Endothelial cell of umbilical vein (primary cell): ENCODE results near the gene PYGB. TPM values are rescaled to one million over a fixed set of nuclear protein-coding genes. Genes with fewer than 3 reads are reported as not detected.

Experiments used
- BruUV-seq: library from RNA; stranded (reverse); fragments of 400-500 nt; replicated peaks from 2 replicates; lab custom pipeline; 2021; lab: Mats Ljungman, UMichigan
- CTCF ChIA-PET: fragments of 300-600, 350-600 bp; sonication (Branson Sonifier 250); formaldehyde crosslinking; loops from one replicate; lab custom pipeline; 2021; ENCODE audit warnings: antibody characterized with exemption, inconsistent platforms; lab: Charles Lee
- POLR2A ChIA-PET: fragments of 300-600, 350-600 bp; sonication (Branson Sonifier 250); formaldehyde crosslinking; loops from one replicate; lab custom pipeline; 2021; ENCODE audit warnings: antibody characterized with exemption, inconsistent platforms; lab: Charles Lee
- DNase-seq: peaks from one replicate; pipeline ENCODE4 v3.0.0-alpha.2; 2011; ENCODE audit warnings: low read depth, low spot score
- FAIRE-seq: peaks from 2 replicates; lab custom pipeline; 2011; peaks lifted over from hg19 to GRCh38; lab: Jason Lieb, UNC
- H2AFZ ChIP-seq: 2 replicates; pipeline ENCODE4 v1.6.0; 2012; ENCODE audit warnings: low read depth, low read length, control low read depth, inconsistent platforms
- H3K27ac ChIP-seq: 2 replicates; pipeline ENCODE4 v1.5.1; 2011; ENCODE audit warnings: low read depth, mild to moderate bottlenecking, control low read depth, low read length, moderate library complexity; ENCODE audit not compliant: insufficient read depth
- H3K27me3 ChIP-seq, 2 experiments: 2 replicates each; pipeline versions ENCODE4 v1.6.0 to v1.6.1; 2011; ENCODE audit warnings: low read length in 2 of 2, mixed read lengths in 1 of 2; ENCODE audit not compliant: control insufficient read depth in 2 of 2, insufficient read depth in 2 of 2
- H3K36me3 ChIP-seq, 2 experiments: 2 replicates in 1 of 2; 3 replicates in 1 of 2; pipeline ENCODE4 v1.5.1; 2011; ENCODE audit warnings: low read length in 2 of 2, mild to moderate bottlenecking in 1 of 2, moderate library complexity in 1 of 2; ENCODE audit not compliant: control insufficient read depth in 2 of 2, insufficient read depth in 2 of 2; ENCODE audit errors: extremely low read depth in 1 of 2
- H3K4me1 ChIP-seq: 3 replicates; pipeline ENCODE4 v1.5.1; 2011; ENCODE audit warnings: mild to moderate bottlenecking, low read length; ENCODE audit not compliant: control insufficient read depth, insufficient read depth; ENCODE audit errors: extremely low read depth
- H3K4me2 ChIP-seq: 2 replicates; pipeline ENCODE4 v1.6.1; 2011; ENCODE audit warnings: low read length, control low read depth, mixed read lengths; ENCODE audit not compliant: insufficient read depth
- H3K4me3 ChIP-seq, 3 experiments: fragments of 200-600 bp in 1 of 3; sonication (generic), shearing (Covaris generic) in 1 of 3; replicated peaks in 1 of 3; 2 replicates each; pipeline ENCODE4 v1.5.1; 2011 to 2016; ENCODE audit warnings: control low read depth in 3 of 3, low read length in 3 of 3, mild to moderate bottlenecking in 2 of 3, inconsistent platforms in 1 of 3, low read depth in 1 of 3, moderate library complexity in 1 of 3; ENCODE audit not compliant: insufficient read depth in 1 of 3
- H3K79me2 ChIP-seq: 2 replicates; pipeline ENCODE4 v1.6.0; 2012; ENCODE audit warnings: low read length, inconsistent platforms; ENCODE audit not compliant: control insufficient read depth, insufficient read depth
- H3K9ac ChIP-seq: replicated peaks from 2 replicates; pipeline ENCODE3; 2011; ENCODE audit warnings: low read length, control low read depth; ENCODE audit not compliant: insufficient read depth; ENCODE audit errors: extremely low read depth
- H3K9me1 ChIP-seq: replicated peaks from 3 replicates; pipeline ENCODE4 v1.6.0; 2011; ENCODE audit warnings: mild to moderate bottlenecking, low read length; ENCODE audit not compliant: control insufficient read depth, insufficient read depth; ENCODE audit errors: extremely low read depth
- H3K9me3 ChIP-seq: replicated peaks from 2 replicates; pipeline ENCODE4 v1.5.1; 2012; ENCODE audit warnings: low read length, inconsistent platforms; ENCODE audit not compliant: control insufficient read depth, insufficient read depth
- H4K20me1 ChIP-seq: replicated peaks from 2 replicates; pipeline ENCODE3; 2011; ENCODE audit warnings: mild to moderate bottlenecking, low read length; ENCODE audit not compliant: control insufficient read depth, insufficient read depth; ENCODE audit errors: extremely low read depth
- EZH2 ChIP-seq: IDR thresholded peaks from 2 replicates; pipeline ENCODE4 v1.6.1; 2012; ENCODE audit warnings: borderline replicate concordance, low read depth, mild to moderate bottlenecking, moderate library complexity, low read length, inconsistent platforms; ENCODE audit not compliant: severe bottlenecking
- FOS ChIP-seq: IDR thresholded peaks from 2 replicates; pipeline ENCODE4 v1.6.1; 2011; ENCODE audit warnings: mild to moderate bottlenecking, low read length, moderate library complexity, borderline replicate concordance; ENCODE audit not compliant: insufficient read depth
- GATA2 ChIP-seq: IDR thresholded peaks from 2 replicates; pipeline ENCODE4 v1.7.0; 2011; ENCODE audit warnings: low read depth, mild to moderate bottlenecking, moderate library complexity, mixed read lengths, low read length; ENCODE audit not compliant: insufficient read length, insufficient read depth
- JUN ChIP-seq: IDR thresholded peaks from 2 replicates; pipeline ENCODE4 v1.6.1; 2011; ENCODE audit warnings: borderline replicate concordance, low read depth; ENCODE audit not compliant: insufficient read length, insufficient read depth
- MYC ChIP-seq: IDR thresholded peaks from one replicate; pipeline ENCODE4 v1.6.1; 2011; ENCODE audit warnings: mild to moderate bottlenecking, low read depth, low read length
- POLR2A ChIP-seq: IDR thresholded peaks from 2 replicates; pipeline ENCODE4 v1.6.1; 2012; ENCODE audit warnings: low read depth, mild to moderate bottlenecking, control low read depth, low read length
- POLR2AphosphoS5 ChIP-seq: IDR thresholded peaks from 2 replicates; pipeline ENCODE4 v1.6.1; 2012; ENCODE audit warnings: low read depth, mild to moderate bottlenecking, control low read depth, low read length, moderate library complexity; ENCODE audit not compliant: insufficient read depth
- dilution Hi-C: fragments of 300-500 bp; cut with MboI; formaldehyde crosslinking; loops from one replicate; pipeline ENCODE4 v1.15.0; 2019; ENCODE audit warnings: low sequenced_read_pairs; ENCODE audit not compliant: extremely low pct_ligation_motif_present
- intact Hi-C: fragments of 100-400 bp; cut with micrococcal nuclease; formaldehyde crosslinking; loops from one replicate; pipeline ENCODE4 v1.10.0; 2022
- polyA plus RNA-seq, 4 experiments: library from polyadenylated mRNA; depleted of rRNA in 3 of 4; stranded (reverse) in 3 of 4; unstranded in 1 of 4; fragments of >200 nt; gene quantifications; 2 replicates each; pipeline versions ENCODE4 v1.2.1 to v1.2.3, GENCODE V29; 2011 to 2012; ENCODE audit warnings: missing spikeins in 1 of 4
- total RNA-seq: library from RNA; stranded (reverse); gene quantifications from 2 replicates; pipeline ENCODE4 v1.2.3, GENCODE V29; 2021
- TF ChIP-seq, protein P1 (sequence below), 2 donors: IDR thresholded peaks; 1 replicate in 1 of 2; 2 replicates in 1 of 2; pipeline ENCODE4 v1.5.1; 2011; ENCODE audit warnings: low read length in 2 of 2, mild to moderate bottlenecking in 2 of 2, moderate library complexity in 2 of 2, control low read depth in 1 of 2, inconsistent platforms in 1 of 2, low read depth in 1 of 2; ENCODE audit not compliant: insufficient read depth in 1 of 2; ENCODE audit errors: extremely low read depth in 1 of 2
- TF ChIP-seq, protein P2 (sequence below): IDR thresholded peaks from 2 replicates; pipeline ENCODE4 v1.6.1; 2011; ENCODE audit not compliant: insufficient read depth, insufficient read length

Gene PYGB
- total and polyA plus RNA-seq, 2 donors (not counting 3 experiments of a cell fraction or from before 2014, with no cell fraction given): 36.1 to 60.2 TPM

GRCh38 chr20:25227317-25227831 lies 20.5 kb upstream of the PYGB start:
- Histone ChIP-seq H3K4me3 (no peak overlapping the region), H2AFZ (no peak overlapping the region), H3K9me3 (no peaks in the 10 kb centered on the region), H3K4me1 (peaks cover 18% of the 10 kb centered on the region), H3K27me3 (no peaks in the 10 kb centered on the region), H3K36me3 (peaks cover 0 to 3% of the 10 kb centered on the region in 2 experiments), H3K9ac (no peak overlapping the region), H3K9me1 (no peaks in the 10 kb centered on the region), H3K27ac (no peak overlapping the region), H3K79me2 (no peaks in the 10 kb centered on the region), H3K4me2 (no peak overlapping the region), H4K20me1 (no peaks in the 10 kb centered on the region)
- ChIA-PET POLR2A (no interaction called here), CTCF (interaction anchor here (2.2 to 9.7 kb wide), 2 partner anchors 20 to 172 kb away, joined by 7 to 93 read pairs; partner anchors contain the start of gene PYGB)
- intact Hi-C loops: no loop called here
- dilution Hi-C loops: no loop called here
- TF ChIP-seq, protein P1, sequence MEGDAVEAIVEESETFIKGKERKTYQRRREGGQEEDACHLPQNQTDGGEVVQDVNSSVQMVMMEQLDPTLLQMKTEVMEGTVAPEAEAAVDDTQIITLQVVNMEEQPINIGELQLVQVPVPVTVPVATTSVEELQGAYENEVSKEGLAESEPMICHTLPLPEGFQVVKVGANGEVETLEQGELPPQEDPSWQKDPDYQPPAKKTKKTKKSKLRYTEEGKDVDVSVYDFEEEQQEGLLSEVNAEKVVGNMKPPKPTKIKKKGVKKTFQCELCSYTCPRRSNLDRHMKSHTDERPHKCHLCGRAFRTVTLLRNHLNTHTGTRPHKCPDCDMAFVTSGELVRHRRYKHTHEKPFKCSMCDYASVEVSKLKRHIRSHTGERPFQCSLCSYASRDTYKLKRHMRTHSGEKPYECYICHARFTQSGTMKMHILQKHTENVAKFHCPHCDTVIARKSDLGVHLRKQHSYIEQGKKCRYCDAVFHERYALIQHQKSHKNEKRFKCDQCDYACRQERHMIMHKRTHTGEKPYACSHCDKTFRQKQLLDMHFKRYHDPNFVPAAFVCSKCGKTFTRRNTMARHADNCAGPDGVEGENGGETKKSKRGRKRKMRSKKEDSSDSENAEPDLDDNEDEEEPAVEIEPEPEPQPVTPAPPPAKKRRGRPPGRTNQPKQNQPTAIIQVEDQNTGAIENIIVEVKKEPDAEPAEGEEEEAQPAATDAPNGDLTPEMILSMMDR (IDR thresholded peaks at IDR 0.05; ENCODE audit: extremely low read depth in 1 of 2, insufficient read depth in 1 of 2, low read depth in 1 of 2, low read length in 2 of 2): no peak
- TF ChIP-seq JUN (no peak), POLR2AphosphoS5 (no peak), POLR2A (no peak), GATA2 (no peak), EZH2 (no peak), MYC (no peak), FOS (no peak)
- TF ChIP-seq, protein P2, sequence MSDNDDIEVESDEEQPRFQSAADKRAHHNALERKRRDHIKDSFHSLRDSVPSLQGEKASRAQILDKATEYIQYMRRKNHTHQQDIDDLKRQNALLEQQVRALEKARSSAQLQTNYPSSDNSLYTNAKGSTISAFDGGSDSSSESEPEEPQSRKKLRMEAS: no peak
- FAIRE-seq (peak; percentile 86), DNase-seq (peak; percentile 47)
- BruUV-seq: no TSS peak
